NCI-H510A treated with DMSO at 0.1 percent for 48 hours (cell line): ENCODE measurements around the gene SLC25A26.

Experiments
- DNase-seq: peaks from one replicate; lab custom pipeline; 2025; lab: John Stamatoyannopoulos, UW

The SLC25A26 gene

GRCh38 chr3:66376568-66376967 is 155.8 kb downstream of the SLC25A26 start:
- DNase-seq: no peak

DNA sequence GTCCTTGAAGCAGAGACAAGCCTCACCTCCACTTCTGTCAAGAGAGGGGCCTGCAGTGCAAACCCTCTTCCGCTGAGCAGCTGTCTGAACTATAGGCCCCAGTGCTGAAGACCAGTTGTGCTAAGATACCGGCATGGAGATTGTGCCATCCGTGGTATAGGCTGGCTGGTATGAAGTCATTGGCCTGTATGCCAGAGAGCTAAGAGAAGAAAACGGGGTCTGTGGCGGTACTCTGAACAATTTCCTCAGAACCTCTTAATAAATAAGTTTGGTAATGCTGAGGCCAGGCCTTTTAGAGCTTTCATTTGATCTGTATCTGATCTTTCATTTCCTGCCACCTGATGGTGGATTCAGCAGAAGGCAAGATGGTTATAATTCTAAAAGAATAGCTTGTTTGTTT is 157.0 kb downstream of the SLC25A26 start:
- no peak for DNase-seq

GRCh38 chr3:66378256-66378655 is 157.5 kb downstream of the SLC25A26 start:
- no peak for DNase-seq

DNA sequence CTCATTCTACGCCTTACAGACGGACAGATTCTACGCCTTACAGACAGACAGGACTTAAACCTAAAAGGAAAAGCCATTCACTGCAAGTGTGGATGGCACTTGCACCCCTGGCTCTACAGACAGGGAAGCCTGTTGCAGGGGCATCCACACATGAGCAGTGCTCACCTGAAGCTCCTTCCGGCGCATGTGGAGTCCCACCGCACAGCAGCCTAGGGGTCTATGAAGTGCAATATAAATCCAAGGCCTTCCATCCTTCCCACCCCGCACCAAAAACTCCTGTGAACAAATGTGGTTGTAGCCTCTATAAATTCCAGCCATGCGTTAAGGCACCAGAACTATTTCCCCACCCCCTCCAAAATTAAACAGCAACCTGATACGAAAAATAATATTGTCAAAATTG is 158.8 kb downstream of the SLC25A26 start:
- DNase-seq: no peak

DNA sequence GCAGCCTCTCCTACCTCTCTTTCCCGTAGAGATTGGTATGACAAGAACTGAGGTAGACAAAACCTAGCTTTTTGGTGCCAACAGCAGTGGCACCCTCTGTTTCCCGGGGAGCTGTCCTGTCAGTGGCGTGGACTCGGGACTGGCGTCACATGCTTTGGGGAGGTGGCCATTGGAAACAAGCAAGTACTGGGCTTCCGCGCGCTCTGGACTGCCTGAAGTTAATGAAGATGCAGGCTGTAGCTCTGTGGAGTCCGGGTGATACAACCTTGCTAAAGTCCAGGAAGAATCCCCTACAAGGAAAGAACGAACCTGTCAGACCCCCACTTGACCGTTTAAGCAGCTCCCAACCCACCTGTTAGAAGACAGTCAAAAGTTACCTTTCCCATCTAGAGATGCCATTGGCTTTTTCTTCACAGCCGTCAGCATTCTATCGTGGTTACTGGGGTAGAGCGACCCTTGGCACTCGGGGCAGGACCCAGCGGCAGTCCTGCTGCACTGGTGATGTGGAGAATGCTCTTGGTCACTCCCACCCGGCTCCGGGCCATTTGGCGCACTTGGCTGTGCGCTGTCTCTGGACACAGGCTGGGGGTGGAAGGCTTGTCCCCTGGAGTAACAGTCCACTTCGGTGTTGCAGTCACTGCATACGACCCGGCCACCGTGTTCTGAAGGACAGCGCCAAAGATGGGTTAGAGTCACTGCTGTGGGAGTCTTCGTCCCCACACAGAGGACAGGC is 159.6 kb downstream of the SLC25A26 start:
- DNase-seq: no peak

- no peak for DNase-seq
Observed at GRCh38 chr3:66381626-66382025, 160.8 kb downstream of the SLC25A26 start.

- no peak for DNase-seq
Observed at GRCh38 chr3:66382142-66382541, 161.3 kb downstream of the SLC25A26 start.

DNA sequence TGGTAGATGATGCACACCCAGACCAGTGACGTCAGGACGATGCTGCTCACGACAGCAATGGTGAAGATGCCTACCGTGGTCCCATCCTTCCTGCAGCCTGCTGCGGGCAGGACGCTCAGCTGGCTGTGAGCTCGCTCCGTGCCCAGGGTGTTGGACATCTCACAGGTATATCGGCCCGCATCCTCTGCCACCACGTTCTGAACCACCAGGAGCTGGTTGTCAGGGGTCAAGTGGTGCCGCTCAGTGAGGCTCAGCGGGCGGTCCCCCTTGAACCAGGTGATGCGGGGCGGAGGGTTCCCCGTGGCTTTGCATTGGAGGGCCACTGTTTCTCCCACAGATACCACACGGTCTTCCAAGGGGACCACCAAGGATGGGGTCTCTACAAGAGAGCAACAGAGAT is 162.2 kb downstream of the SLC25A26 start:
- no peak for DNase-seq

DNA sequence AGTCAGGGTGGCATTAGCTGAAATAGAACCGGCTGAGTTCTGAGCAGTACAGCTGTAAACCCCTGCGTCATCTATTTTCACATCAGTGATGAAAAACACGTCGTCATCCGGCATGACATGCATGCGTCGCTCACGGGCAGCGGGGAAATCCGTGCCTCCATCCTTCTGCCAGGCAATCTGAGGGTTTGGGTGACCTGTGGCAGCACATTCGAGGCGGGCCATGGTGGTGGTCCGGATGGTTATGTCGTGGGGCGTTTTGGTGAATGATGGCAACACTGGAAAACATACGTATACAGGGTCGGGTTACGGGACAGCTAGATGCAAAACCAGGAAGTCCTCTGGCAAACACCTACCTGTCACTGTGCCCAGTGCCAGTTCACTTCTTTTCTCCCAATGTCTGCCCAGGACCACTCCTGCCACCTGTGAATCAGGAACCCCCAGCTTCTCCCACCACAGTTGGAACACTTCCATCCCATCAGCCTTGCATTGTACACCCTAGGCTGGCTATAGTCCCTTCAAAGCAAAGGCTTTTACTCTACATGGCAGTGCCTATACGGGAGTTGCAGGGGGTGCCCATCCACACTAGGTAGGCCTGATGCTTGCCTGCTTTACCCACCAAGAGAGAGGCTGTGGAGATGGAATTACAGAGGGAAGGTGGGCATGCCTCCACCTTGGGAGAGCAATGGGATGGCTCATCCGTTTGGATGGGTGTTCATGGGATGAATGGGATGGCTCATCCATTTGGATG is 163.4 kb downstream of the SLC25A26 start:
- DNase-seq: no peak

- DNase-seq: no peak
Observed at GRCh38 chr3:66385066-66385465, 164.3 kb downstream of the SLC25A26 start.

DNA sequence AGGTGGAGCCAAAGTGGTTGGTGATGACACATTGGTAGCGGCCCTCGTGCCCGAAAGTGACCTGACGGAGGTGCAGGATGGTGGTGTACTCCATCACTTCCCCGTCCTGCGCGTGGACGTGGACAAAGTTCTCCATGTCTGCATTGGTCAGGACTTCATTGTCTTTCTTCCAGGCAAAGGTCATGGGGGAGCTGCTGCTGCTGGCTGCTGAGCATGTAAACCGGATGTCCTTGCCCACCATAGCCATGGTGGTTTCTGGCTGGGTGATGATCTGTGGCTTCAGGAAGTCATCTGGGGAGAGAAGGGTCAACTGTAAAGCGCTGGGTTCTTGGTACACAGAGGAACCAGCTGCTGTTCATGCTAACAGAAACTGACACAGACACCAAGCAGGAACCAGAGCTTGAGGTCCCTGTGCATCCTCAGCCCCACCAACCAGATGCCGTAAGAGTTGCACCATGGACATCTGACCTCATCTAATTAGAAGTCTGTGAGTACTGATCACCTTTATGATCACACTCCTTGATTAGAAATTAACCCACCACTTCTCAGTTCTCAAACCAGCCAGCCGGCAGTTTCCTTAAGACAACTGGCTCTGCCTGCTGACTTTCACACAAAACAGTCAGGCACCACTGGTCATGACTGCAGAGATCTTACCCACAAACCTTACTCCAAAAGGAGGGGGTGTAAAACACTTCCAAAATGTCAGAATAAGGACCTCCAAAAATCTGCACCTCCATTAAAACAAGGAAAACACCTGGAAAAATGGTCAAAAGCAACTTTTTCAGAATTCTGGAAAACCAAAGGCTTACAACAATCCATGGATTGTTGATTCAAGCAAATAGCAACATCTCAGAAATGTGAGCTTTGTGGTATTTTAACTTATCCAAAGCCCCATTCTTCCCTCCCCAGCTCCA is 165.5 kb downstream of the SLC25A26 start:
- DNase-seq: no peak

DNA sequence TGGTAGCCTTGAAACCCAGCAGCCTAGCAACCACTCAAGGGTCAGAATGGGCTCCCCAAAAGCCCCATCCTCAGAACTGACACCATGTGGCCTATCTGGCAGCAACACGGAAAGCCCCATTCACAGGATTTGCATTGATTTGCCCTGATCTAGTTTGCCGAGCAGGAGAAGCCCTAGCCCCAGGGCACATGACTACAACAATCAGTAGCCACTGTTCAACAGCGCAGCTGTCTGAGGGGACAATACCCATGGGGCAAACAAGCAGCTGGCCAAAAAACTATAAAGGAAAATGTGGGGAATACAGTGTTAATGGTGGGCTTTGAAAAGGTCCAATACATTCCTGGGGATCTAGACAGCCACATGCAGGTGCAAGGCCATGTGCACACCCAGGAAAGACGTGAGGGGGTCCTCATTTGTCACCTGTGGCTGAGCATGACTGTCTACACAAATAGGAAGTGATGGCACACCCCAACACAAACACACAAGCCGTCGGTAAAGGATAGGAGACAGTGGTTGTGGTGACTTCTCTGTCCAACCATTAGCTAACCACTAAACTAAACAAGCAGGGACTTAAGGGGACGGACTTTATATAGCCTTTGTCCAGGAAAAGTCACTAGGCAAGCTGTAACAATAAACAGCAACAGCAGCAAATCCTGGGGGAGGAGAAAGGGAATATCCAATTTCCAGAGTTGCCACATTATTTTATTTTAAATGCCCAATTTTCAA is 166.3 kb downstream of the SLC25A26 start:
- DNase-seq: no peak

GRCh38 chr3:66390013-66390412 is 169.2 kb downstream of the SLC25A26 start:
- no peak for DNase-seq

- no peak for DNase-seq
Observed at GRCh38 chr3:66392512-66392911, 171.7 kb downstream of the SLC25A26 start.

DNA sequence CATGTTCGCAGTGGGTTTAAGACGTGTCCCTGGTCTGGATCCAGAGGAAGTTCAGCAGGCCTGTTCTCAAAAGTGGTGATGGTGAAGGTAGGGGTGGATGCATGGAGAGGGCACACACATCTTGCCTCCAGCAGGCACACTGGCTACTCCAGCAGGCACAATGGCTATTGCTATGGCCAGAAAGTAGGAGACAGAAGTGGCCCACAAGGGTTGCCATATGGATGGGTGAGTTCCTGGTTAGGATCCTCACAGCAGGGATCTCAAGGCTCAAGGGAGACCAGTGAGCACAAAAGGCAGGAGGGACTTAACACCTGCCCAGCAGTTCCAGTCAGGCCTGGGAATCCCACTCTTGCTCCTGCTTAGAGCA is 172.1 kb downstream of the SLC25A26 start:
- DNase-seq: no peak

- DNase-seq: no peak
Observed at GRCh38 chr3:66393333-66394005, 172.7 kb downstream of the SLC25A26 start.

- no peak for DNase-seq
Observed at GRCh38 chr3:66394019-66394752, 173.4 kb downstream of the SLC25A26 start.

- no peak for DNase-seq
Observed at GRCh38 chr3:66394753-66395249, 174.0 kb downstream of the SLC25A26 start.

- DNase-seq: no peak
Observed at GRCh38 chr3:66395635-66396034, 174.8 kb downstream of the SLC25A26 start.

DNA sequence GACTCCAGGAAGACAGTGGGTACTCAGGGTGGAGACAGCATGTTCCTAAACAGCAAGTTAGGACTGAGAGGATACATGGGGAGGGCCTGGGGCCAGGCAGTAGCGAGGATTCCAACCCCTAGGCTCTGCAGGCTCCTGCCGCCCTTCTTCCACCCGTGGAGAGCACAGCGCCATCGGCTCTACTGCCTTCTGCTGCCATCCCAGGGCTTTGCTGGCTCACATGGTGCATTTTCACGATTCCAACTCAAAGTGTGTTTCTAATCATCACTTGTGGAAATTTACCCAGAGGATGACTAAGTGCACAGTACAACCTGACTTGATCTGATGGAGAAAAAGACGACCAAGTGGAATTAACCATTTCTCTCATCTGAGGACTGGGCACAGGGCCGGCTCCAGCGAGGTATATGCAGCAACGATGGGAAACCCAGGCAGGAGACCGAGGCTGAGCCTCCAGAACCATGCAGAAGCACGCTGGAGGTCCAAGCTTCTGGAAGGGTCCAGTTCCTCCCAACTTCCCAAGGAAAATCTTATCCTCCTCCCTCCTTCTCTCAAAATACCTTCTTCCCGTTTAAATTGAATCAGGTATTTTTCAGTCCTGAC is 175.5 kb downstream of the SLC25A26 start:
- DNase-seq: no peak
